LHCN-M2 (cell line): ENCODE results near the gene MGMT. TPM values are rescaled to one million over a fixed set of nuclear protein-coding genes. Genes with fewer than 3 reads are reported as not detected.
A peak's percentile ranks its signal among the peaks of the same experiment; 100 is the strongest.

Source experiments
- DNase-seq: peaks from one replicate; pipeline ENCODE4 v3.0.0-alpha.2; 2012; ENCODE audit warnings: low read depth
- total RNA-seq: library from RNA; depleted of rRNA; stranded (reverse); fragments of >200 nt; gene quantifications from 2 replicates; pipeline ENCODE4 v1.2.3, GENCODE V29; 2014

Gene MGMT
- total RNA-seq, 1 experiment from 2014 or later, result 33.2 TPM

- DNase-seq, result no peak
Observed at GRCh38 chr10:129653428-129653827, 186.4 kb downstream of the MGMT start.

DNA sequence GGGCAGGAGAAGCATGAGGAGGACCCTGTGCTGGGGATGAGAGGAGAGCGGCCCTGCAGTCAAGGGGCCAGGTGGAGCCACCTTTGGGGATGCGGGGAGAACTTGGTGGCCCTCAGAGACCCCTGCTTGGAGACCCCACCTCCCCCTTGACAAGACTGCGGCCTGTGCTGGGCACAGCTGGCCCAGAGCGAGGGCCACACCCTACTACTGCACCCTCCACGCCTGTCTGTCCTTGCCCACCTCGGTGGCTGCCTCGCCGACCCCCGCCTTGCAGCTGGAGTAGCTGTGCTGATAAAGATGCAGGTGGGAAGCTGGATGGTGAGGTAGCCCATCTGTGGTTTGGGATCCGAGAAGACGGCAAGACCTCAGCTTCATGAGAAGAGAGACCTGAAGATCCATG lies 186.8 kb downstream of the MGMT start:
- DNase-seq, result no peak

DNA sequence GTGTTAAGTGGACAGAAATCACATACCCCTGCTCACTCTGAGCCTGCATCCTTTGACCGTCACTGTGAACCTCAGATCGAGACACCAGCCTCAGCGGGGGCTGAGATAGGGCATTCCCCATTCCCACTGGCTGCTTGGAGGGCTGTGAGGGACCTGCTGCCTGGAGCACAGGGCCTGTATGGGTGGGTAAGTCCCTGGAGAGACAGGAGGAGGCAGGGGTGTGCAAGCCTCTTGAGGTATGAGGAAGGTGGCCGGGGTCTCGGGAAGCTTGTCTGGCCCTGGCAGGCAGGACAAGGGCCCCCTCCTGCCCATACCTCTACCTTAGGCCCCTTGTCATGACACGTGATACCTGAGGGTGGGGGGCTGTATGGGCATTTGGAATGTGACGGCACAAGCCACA lies 187.4 kb downstream of the MGMT start:
- no peak for DNase-seq

DNA sequence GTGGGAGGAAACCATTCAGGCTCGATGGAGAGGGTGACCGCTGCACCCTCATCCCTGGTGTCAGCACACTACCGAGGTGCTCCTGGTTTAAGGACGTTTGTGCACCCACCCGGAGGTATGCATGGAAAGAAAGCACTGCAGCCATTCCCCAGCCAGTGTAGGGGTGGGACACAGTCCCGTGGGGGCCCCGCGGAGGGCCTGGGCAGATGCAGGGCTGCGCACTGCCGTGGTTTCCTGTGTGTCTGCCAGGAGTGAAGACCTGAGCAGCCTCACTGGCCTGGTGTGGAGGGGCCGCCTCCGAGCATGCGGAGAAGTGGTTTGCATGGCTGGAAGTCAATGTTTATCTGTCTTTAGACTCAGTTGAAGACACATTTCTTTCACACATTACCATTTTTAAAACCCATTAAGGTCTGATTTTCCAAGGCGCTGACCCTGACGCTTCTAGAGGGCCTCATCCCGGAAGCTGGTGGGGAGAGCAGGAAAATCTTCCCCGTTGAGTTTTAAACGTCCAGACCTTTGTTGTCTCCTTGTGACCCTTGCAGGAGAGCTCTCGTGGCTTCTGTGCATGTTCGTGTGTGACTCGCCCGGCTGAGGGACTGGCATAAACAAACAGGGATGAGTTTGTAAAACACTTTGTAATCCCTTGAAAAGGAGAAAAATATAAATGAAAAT lies 188.1 kb downstream of the MGMT start:
- DNase-seq, result no peak

DNA sequence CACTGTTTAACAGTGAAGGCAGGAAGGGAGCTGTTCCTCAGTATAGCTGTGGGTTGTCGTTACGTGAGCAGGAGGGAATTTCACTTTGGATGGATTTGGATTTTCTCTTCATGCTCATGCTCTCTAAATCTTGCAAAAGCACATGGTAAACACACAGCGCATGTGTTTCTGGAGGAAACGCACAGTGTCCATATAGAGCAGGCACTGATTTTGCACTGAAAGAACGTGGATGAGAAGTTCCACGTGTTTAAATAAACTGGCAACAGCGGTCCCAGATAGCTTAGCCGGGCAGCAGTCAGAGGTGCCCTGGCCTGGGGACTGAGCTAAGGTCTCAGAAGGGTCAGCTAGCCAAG lies 188.6 kb downstream of the MGMT start:
- DNase-seq, result no peak

DNA sequence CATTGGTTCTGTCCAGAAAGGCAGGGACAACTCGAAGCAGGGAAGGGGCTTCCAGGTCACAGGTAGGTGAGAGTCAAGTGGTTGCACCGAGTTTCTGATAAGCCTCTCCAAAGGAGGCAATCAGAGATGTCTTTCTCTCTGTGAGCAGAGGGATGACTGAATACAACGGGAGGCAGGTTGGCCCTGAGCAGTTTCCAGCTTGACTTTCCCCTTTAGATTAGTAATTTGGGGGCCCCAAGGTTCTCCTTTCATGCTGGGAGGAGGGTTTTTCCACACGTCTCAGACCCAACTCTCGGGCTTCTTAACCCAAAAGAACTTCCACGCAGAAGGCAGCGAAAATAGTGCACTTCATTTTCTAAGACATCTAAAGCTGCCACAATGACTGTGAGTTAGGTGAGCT lies 189.6 kb downstream of the MGMT start:
- DNase-seq, result no peak

DNA sequence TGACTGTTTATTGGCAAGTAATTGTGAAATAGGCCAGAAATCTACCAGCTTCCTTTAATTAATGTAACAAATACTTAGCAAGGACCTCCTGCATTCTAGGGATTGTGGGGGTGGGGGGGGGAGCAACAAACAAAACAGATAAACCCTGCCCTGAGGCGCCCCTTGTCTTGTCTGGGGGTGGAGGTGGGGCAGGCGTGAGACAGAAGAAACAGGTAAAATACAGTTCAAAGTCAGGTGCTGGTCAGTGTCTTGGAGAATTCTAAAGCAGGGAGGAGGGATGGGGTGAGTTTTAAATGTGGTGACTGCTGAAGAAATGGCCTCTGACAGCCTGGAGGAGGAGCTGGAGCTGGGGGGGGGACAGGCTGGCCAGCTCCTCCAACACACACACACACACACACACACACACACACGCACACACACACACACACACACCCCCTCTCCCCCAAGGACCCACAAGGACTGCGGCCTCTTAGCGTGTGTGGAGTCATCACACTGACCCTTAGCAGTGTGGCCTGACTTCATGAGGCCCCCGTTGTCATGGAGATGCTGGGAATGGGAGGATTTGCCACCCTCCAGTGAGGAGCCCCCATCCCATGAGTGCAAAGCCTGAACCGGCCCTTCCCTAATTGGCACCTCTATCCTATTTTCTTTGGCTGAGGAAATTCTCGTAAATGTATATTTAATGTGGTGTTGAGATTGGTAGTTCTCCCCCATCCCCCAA lies 190.4 kb downstream of the MGMT start:
- DNase-seq, result no peak

DNA sequence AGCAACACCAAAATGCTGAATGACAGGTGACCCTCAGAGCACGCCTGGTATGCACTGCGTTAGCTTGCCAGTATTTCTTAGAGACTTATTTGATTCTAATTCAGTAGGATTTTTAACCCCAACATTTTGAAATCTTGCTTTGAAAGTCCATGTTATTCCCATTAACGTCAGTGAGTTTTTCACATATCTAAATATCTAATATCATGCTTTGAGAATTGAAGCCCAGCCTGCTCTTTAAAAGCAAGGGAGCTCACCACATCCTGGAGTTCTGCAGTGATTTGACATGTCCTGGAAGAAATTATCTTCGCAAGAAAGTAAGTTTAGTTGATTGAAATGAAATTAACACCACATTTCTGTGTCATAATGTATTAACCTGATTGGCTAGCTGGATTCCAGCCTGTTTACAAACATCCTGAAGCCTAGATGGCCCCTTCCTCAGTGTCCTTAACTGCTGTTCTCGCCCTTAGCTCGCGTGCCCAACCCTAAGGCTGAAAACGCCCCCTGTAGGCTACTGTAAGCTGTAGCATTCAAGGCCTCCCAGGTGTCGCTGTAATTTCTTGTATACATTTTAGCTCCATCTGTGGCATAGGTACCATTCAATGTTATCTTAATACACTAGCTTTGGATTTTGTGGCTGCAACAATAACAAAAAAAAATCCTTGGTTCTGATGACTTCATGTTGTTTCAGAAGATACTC lies 191.5 kb downstream of the MGMT start:
- DNase-seq, result peak; percentile 3

DNA sequence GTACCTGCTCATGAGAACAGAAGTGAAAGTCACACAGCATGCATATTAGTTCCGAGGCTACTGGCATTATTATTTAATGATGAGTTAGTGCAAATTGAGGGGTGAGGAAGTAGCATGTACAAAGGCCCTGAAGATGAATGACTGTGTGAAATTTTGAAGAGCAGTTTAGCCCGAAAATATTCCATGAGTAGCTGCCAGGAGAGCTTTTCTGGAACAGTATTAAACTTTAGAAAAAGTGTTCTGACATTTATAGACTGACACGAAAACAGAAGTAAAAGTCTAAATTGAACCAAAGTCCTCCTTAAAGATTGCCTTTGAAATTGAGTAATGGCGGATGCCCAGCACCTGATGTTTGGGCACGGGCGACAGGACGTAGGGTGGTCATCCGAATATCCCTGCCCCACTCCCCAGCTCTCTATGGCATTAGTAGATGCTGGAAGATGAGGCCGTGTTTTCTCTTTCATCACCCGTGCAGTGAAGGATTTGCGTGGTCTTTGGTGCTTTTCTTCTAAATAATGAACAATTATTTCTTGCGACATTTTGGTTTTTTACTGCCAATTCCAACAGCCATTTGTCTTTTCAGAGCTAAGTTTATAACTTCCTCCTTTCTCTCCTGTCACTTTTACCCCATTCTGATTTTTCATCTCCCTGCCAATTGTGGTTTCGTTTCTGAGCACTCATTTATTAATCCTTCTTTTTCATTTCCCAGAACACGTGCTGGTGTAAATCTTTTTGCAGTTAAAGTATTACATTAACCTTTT lies 192.6 kb downstream of the MGMT start:
- no peak for DNase-seq

GRCh38 chr10:129660569-129660968 lies 193.5 kb downstream of the MGMT start:
- no peak for DNase-seq

DNA sequence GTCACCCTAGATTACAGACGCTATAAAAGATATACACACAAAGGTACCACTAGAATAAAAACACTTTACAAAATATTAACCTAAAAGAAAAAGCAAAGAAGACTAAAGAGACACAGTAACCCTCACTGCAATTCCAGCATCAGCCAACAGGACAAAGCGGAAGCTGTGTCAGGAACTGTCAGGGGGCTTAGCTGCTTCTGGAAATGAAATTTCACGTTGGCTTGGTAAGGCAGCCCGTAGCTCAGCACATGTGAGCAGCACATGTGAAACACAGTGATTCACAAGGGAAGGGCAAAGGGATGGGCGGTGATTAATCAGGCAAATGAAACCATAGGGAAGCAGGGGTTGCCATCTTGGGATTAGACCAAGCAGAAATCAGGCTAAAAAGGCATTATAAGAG lies 195.4 kb downstream of the MGMT start:
- peak; percentile 2 for DNase-seq

DNA sequence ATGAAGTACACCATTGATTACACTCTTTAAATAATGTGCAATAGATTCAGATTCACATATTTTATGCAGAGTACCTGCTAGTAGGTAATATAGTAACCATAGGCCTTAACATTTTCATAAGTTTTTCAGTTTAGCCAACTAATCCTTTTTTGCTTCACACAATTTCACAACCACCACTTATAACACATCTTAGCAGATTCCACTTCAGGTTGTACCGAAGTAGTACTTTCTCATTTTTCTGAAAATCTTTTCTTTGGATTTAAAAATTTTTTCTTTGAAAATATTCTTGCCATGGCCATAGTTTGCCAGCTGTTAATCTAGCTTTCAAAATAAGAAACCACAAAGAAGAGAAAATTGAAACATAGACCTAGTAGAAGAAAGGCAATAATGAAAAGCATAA lies 203.1 kb downstream of the MGMT start:
- no peak for DNase-seq

DNA sequence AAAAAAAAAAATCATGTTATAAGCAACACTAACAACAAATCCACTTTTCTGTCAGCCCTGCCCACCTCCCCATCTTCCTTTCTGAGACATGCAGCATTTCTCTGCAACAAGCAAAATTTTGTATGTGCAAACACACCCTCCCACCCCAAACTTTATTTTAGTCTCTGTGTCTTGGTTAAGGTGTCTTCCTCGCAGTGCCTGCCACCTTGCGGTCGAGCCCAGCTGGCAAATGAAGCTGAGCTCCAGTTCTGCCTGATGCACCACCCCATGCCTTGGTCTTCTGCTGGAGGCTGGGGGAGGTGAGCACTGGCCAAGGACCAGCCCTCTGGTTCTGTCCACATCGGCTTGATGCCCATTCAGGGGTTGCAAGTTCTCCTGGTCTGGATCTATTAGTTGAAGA lies 206.3 kb downstream of the MGMT start:
- DNase-seq, result no peak

GRCh38 chr10:129675027-129675769 lies 208.2 kb downstream of the MGMT start:
- no peak for DNase-seq

DNA sequence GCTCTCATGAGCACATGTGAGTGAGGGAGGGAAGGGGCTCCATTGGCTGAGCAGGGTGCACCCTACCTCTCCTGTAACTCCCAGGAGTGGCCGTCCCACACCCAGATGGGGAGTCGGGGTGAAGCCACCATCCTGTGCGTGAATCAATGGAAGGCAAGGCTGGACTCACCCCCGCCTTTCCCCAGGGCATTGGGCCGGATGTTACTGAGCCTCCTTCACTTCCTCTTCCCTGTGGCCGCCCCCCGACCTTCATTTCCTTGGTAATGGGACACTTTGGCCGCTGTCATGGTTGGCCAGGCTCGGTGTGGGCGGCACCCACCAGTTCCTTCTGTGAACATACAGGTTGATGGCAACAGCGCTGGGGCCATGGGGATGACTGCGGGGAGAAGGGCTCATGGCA lies 209.0 kb downstream of the MGMT start:
- DNase-seq, result no peak

DNA sequence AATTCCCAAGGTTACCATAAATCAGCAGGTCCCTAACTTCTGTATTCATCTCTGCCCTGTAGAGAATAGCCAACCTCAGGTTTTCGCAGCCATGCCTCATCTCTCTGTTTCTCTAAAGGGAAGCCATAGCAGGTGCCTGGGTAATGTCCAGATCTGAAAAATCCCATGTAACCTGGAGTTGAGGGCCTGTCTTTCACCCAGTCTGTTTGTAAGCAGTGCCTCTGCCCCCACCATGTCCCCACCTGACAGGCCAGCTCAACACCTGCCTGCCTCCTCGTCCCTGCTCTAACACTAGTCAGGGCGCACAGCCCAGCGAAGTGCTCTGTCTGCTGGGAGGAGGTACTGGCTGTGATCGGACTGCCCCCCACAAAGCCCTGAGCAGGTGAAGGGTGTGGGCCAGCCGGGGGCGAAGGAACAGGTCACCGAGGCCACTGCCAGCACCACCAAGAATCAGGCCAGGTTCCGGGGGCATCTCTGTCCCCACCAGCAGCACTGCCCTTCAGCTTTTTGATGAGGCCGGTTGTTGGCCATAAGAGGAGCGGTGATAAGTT lies 210.4 kb downstream of the MGMT start:
- no peak for DNase-seq

GRCh38 chr10:129678186-129678585 lies 211.1 kb downstream of the MGMT start:
- no peak for DNase-seq

DNA sequence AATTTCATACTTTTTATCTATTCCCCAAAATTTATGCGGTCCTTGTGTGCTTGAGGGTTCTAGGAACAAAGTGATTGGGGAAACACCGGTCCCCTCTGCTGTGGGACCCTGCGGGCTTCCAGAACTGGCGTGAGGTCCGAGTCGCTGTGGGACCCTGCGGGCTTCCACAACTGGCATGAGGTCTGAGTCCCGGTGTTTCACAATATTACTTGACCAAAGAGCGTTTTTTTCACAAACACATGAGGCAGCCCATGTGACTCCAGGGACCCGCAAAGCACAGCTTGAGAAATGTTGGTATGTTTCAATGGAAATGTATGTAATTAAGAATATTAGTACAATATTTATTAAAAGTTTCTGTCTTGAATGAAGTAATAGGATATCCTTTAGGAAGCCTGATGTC lies 212.2 kb downstream of the MGMT start:
- no peak for DNase-seq

- DNase-seq, result no peak
Observed at GRCh38 chr10:129680661-129681344, 213.8 kb downstream of the MGMT start.

GRCh38 chr10:129681856-129682255 lies 214.8 kb downstream of the MGMT start:
- no peak for DNase-seq

DNA sequence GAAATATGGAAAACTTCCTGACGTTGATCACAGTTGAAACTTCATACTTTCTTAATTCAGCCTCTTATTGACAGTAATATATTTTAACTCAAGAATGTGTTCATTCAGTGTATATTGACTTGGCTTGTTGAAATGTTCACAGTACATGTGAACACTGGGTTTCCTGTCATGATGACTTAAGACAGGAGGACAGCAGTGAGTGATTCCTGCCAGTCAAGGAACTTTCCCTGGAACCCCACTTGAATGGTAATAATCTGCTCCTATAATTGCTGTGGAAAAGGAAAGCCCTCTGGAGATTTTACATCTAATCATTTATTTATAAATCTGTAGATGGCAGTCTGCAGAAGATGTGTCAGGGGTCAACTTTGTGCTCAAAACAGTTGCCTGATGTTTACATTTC lies 216.5 kb downstream of the MGMT start:
- no peak for DNase-seq
